Measurements from ENCODE around the gene CACNG4. TPM values are rescaled to one million over a fixed set of nuclear protein-coding genes. Genes with fewer than 3 reads are reported as not detected.

The CACNG4 gene
- total RNA-seq, 6 donors from 2014 or later, result 2.1 to 27.8 (median 8.0) TPM

DNA sequence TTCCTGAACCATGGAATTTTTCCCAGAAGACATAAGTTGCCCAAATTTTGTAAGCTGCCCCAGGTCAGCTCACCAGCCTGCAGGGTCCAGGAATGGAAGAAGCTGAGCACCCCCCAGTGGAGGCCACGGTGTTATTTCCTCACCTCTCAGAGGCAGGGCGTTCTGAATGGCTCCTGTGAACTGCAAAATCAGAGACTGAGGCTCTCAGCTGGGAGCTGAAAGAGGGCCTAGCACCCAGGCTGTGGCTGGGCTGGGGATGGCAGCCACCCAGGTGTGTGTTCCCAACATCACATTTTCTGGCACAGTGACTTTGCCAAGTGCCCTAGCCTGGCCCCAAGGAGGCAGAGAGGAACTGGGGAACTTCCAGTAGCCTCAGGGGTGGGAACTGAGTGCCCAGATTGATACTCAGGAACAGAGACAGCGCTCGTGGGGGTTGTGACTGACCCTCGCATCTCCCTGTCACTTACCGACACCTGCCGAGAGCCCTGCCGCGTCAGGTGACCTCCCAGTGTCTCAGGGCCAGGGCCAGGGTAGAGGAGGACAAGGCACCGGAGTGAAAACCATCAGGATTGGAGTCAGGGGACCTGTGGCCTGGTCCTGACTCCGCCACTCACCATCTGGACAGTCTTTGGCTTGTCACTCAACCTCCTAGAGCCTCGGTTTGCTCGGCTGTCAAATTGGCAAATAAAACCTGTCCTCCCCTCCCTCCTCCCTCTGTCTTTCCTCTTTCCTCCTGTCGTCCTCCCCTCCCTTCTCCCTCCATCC lies 11.3 kb downstream of the CACNG4 start:
- TF ChIP-seq POLR2AphosphoS5 (IDR thresholded peaks at IDR 0.05) (no peak), POLR2A (IDR thresholded peaks at IDR 0.05) (no peak), EP300 (IDR thresholded peaks at IDR 0.05) (no peak)
- TF ChIP-seq, protein P1, sequence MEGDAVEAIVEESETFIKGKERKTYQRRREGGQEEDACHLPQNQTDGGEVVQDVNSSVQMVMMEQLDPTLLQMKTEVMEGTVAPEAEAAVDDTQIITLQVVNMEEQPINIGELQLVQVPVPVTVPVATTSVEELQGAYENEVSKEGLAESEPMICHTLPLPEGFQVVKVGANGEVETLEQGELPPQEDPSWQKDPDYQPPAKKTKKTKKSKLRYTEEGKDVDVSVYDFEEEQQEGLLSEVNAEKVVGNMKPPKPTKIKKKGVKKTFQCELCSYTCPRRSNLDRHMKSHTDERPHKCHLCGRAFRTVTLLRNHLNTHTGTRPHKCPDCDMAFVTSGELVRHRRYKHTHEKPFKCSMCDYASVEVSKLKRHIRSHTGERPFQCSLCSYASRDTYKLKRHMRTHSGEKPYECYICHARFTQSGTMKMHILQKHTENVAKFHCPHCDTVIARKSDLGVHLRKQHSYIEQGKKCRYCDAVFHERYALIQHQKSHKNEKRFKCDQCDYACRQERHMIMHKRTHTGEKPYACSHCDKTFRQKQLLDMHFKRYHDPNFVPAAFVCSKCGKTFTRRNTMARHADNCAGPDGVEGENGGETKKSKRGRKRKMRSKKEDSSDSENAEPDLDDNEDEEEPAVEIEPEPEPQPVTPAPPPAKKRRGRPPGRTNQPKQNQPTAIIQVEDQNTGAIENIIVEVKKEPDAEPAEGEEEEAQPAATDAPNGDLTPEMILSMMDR (IDR thresholded peaks at IDR 0.05), result no peak
- no peak for DNase-seq
- WGBS, 2 donors, result 49 to 53% methylated on average over 9 to 14 of the region's 14 CpGs

DNA sequence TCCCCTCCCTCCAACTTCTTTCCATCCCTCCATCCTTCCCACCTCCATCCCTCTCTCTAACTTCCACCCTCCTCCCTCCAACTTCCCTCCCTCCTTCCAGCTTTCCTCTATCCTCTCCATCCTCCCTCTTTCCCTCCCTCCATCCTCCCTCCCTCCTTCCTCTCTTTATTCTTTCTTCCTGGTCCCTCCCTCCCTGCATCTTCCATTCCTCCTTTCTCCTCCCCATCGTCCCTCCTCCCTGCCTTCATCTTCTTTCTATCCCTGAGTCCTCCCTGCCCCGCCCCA lies 11.8 kb downstream of the CACNG4 start:
- WGBS, 2 donors, result 48 to 67% methylated on average over 2 of the region's 2 CpGs
- TF ChIP-seq, protein P1 (IDR thresholded peaks at IDR 0.05), result no peak
- TF ChIP-seq POLR2A (IDR thresholded peaks at IDR 0.05) (no peak), POLR2AphosphoS5 (IDR thresholded peaks at IDR 0.05) (no peak), EP300 (IDR thresholded peaks at IDR 0.05) (no peak)

More for the DNA sequence above, 11.3 kb downstream of the CACNG4 start:
- Histone ChIP-seq H3K36me3 (no peaks in the 10 kb centered on the region), H3K27ac (no peak overlapping the region), H3K27me3 (no peaks in the 10 kb centered on the region), H3K4me3 (no peak overlapping the region), H3K9me3 (no peaks in the 10 kb centered on the region), H3K4me1 (peaks cover 0 to 2% (median 0%) of the 10 kb centered on the region in 4 donors)
- no peak for ATAC-seq (ENCODE audit: low FRiP score in 2 of 2)

DNA sequence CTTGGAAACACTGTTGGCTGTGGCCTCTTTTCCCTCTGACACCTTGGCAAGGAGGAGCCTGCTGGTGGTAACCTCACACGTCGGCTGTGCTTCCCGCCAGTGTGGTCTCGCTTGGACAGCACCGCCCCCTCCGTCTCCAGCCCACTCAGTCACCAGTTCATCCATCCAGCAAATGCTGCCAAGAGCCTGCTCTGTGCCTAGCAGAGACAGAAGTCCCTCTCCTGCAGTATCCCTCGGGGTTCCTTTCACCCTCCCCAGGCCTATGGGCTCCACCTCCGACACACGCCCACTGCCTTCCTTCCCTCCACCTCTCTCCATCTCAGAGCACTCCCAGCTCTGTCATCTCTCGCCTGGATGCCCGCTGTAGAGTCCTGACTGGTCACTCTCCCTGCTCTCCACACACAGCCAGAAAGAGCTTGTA lies 12.3 kb downstream of the CACNG4 start:
- H3K9me3 ChIP-seq, result no peaks in the 10 kb centered on the region
- no peaks in the 10 kb centered on the region for H3K27me3 ChIP-seq
- no peak overlapping the region for H3K27ac ChIP-seq
- no peak for DNase-seq
- peak in 1 of 2 donors; percentile 34 for TF ChIP-seq POLR2AphosphoS5 (IDR thresholded peaks at IDR 0.05)
- TF ChIP-seq, protein P1 (IDR thresholded peaks at IDR 0.05), result no peak
- H3K36me3 ChIP-seq, result no peaks in the 10 kb centered on the region
- WGBS, 2 donors, result 15 to 24% methylated on average over 10 to 11 of the region's 11 CpGs
- H3K4me3 ChIP-seq, result no peak overlapping the region
- peaks cover 0 to 2% (median 0%) of the 10 kb centered on the region in 4 donors for H3K4me1 ChIP-seq
- no peak for ATAC-seq (ENCODE audit: low FRiP score in 2 of 2)

More for the DNA sequence above, 11.8 kb downstream of the CACNG4 start:
- Histone ChIP-seq H3K9me3 (no peaks in the 10 kb centered on the region), H3K27ac (no peak overlapping the region), H3K27me3 (no peaks in the 10 kb centered on the region), H3K36me3 (no peaks in the 10 kb centered on the region), H3K4me3 (no peak overlapping the region), H3K4me1 (peaks cover 0 to 2% (median 0%) of the 10 kb centered on the region in 4 donors)
- ATAC-seq (ENCODE audit: low FRiP score in 2 of 2) (no peak), DNase-seq (no peak)

DNA sequence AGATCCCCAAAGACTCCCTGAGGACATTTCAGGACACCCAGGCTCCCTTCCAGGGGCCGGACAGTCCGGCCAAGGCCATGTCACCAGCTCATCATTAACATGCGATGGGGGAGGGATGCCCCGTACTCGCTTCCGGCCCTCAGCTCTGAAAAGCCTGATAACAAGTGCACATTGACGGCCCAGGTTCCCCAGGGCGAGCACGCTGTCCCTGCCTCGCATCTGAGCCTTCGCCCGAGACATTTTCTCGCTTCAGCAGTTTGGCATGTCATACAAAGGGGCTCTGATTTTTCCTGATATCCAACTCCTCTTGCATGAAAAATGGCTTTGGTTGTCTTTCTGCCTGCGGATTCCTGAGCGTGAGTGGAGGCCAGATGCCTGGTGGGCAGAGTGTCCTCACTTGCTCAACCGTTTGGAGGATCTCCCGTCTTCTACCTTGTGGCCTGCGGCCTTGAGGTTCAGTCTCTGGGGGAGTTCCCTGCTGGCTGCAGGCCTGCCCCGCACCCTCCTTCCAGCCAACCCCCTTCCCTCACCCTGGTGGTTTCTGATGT lies 14.1 kb downstream of the CACNG4 start:
- no peak for DNase-seq
- H3K27me3 ChIP-seq, result no peaks in the 10 kb centered on the region
- no peaks in the 10 kb centered on the region for H3K9me3 ChIP-seq
- H3K4me1 ChIP-seq, result peaks cover 0 to 2% (median 0%) of the 10 kb centered on the region in 4 donors
- 74 to 83% methylated on average over 15 to 19 of the region's 19 CpGs for WGBS, 2 donors
- no peak overlapping the region for H3K4me3 ChIP-seq
- ATAC-seq (ENCODE audit: low FRiP score in 2 of 2), result no peak
- no peak overlapping the region for H3K27ac ChIP-seq
- no peaks in the 10 kb centered on the region for H3K36me3 ChIP-seq
- TF ChIP-seq, protein P1 (IDR thresholded peaks at IDR 0.05), result no peak
- peak in 1 of 2 donors; percentile 44 for TF ChIP-seq POLR2AphosphoS5 (IDR thresholded peaks at IDR 0.05)

DNA sequence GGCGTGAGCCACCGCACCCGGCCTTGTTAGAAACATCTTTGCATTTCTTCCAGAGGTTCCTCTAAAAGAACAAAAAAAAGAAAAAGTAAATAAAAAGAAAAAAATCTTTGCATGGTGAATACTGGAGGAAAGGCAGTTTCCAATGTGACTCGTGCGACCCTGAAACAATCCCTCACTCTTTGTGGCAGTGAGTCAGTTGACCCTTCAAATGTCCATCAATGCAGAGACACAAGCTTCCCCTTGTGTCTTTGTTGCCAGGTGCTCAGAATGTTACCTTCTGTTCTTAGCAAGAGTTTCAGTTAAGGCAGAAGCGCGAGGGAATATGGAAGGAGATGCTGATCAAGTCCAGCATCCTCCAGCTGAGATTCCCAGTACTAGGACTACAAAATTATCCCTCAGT lies 16.4 kb downstream of the CACNG4 start:
- ATAC-seq (ENCODE audit: low FRiP score in 2 of 2), result no peak
- 87 to 91% methylated on average over 7 of the region's 7 CpGs for WGBS, 2 donors
- H3K27me3 ChIP-seq, result no peaks in the 10 kb centered on the region

More for the DNA sequence above, 16.4 kb downstream of the CACNG4 start:
- Histone ChIP-seq H3K9me3 (no peaks in the 10 kb centered on the region), H3K36me3 (no peaks in the 10 kb centered on the region), H3K4me1 (peaks cover 0 to 2% (median 0%) of the 10 kb centered on the region in 4 donors), H3K4me3 (no peak overlapping the region), H3K27ac (no peak overlapping the region)
- TF ChIP-seq POLR2A (IDR thresholded peaks at IDR 0.05) (no peak), EP300 (IDR thresholded peaks at IDR 0.05) (no peak), POLR2AphosphoS5 (IDR thresholded peaks at IDR 0.05) (no peak)
- TF ChIP-seq, protein P1 (IDR thresholded peaks at IDR 0.05), result no peak
- no peak for DNase-seq

Measured in upper lobe of left lung (tissue), 6 donors.